Stimulated activated CD4-positive, alpha-beta T cell treated with anti-CD3 and anti-CD28 coated beads, Interleukin-2, amount 100 ng/mL, for 48 hours (primary cell): ENCODE data around the gene CEP162.
A peak's percentile ranks its signal among the peaks of the same experiment; 100 is the strongest.
"Not testable (repeated sequence)": the region's sequence is repeated elsewhere in the genome, so short reads cannot be mapped to it uniquely, and the experiment has no call there.

Experiments used
- DNase-seq, 2 donors: peaks; one replicate each; pipeline ENCODE4 v3.0.0-alpha.2; 2020

Gene CEP162

GRCh38 chr6:84227434-84228197 lies at the start of gene CEP162:
TSS of gene CEP162 (minus strand) at chr6:84227643. CDS start at chr6:84226393, 1,250 bp downstream.
- peak; percentile 76 to 81 for DNase-seq

GRCh38 chr6:84274856-84275255 lies 47.4 kb upstream of the CEP162 start:
- DNase-seq = no peak

GRCh38 chr6:84273048-84273809 lies 45.8 kb upstream of the CEP162 start:
- DNase-seq = no peak

GRCh38 chr6:84272298-84272697 lies 44.9 kb upstream of the CEP162 start:
- no peak for DNase-seq

- DNase-seq = no peak
Measured at GRCh38 chr6:84271061-84271716, 43.7 kb upstream of the CEP162 start.

DNA sequence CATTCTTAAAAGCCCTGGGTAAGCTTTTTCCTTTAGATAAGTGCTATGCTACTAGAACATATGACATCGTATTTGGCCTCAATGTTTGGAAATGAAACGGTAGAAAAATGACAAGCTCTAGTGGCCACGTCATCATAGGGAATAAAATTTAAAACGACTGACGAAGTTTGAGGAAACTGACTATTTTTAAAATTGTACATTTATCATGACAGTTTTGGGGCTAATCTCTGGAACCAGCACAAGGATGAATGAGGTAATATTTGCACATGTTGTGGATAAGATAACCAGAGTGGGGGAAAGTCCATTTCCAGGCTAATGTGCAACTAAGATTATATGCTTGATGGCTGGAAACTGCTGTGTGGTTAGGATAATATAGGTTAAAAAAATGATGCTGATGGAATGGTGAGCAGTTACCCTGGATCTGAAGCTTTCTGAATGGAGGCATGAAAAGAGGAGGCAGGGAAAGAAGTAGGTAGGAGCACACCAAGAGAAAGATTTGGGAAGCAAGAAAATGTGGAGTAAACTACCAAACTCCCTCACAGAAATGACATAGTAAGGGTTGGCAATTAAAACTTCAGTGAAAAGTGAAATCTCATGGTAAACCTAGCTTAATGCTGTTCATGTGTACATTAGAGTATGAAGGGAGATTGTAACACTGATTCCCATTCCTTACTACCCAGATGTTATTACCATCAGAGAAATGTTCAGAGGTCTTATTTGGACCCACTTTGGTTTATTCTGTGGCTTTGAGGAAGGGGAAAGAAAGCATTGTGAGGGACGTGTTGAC lies 42.7 kb upstream of the CEP162 start:
- DNase-seq = no peak

GRCh38 chr6:84268781-84269180 lies 41.3 kb upstream of the CEP162 start:
- DNase-seq = no peak

DNA sequence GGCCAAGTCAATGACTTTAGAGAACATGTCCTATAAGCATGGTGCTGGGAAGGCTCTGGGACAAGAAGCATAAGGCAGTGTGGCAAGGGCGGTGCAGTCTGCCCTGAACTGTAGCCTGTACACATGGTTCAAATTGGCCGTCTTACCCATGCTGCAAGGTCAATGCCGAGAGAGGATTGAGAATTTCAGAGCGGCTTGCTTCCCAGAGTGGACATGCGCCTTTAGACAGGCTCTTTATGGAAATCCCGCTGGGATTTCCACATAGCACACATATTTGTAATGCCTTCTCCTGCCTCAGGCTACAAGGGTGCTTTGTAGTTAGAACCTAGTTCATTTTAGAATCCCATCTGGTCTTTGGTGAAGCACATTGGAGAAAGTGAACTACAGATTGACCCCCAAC lies 36.1 kb upstream of the CEP162 start:
- DNase-seq = no peak

- DNase-seq = no peak
Measured at GRCh38 chr6:84260926-84261325, 33.5 kb upstream of the CEP162 start.

DNA sequence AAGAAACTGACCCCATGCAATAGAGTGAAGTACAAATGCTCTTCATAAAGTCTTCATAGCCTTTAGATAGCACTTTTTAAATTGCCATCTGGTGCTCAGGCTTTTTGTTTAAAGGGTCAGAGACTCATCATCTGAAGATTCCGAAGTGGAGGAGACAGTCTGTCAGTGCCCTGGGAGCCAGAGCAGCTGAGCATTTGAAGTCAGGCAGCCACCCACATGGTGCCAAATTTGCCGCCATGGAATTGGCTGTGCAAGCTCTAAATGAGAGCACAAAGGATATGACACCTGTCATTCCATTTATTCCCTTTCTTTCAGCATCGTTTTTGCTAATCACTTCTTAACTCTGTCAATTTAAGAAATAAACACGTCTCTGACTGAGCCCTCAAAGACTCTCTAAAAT lies 32.8 kb upstream of the CEP162 start:
- DNase-seq = no peak

GRCh38 chr6:84258866-84259265 lies 31.4 kb upstream of the CEP162 start:
- no peak for DNase-seq

DNA sequence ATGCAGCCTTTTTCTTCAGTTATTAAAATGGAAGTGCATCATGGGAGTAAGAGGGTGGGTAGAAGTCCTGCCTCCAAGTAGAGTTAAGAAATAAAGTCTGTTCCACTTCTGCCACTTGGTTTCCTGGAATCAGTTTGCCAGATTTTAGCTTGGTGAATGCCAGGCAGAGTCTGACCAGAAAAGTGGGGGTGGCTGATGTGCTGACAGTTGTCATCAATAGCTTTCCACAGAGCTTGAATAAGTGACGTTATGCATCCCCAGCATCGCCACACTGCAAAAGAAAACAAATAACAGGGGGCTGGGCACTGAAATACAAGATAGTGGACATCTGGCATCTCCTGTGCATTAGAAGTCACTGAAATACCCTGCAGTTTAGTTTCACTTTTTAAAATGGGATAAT lies 30.8 kb upstream of the CEP162 start:
- DNase-seq = no peak

DNA sequence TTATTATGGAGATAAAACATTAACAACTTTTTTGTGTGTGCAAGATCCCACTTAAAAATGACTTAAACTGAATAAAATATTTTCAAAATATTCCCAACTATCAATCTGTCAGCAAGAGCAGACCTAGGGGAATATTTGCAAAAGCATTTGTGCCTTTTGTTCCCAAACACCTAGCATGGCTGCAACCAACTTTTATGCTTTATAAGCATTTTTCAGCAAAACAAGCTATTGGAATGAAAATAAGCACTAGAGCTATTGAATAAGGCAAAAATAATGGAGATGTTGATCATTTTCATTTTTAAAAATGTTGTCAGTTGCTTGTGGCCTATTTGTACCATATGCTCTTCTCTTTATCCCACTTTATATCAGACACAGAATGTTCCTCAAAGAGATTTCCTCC lies 28.2 kb upstream of the CEP162 start:
- DNase-seq = no peak

GRCh38 chr6:84253380-84253779 lies 25.9 kb upstream of the CEP162 start:
- DNase-seq = no peak

DNA sequence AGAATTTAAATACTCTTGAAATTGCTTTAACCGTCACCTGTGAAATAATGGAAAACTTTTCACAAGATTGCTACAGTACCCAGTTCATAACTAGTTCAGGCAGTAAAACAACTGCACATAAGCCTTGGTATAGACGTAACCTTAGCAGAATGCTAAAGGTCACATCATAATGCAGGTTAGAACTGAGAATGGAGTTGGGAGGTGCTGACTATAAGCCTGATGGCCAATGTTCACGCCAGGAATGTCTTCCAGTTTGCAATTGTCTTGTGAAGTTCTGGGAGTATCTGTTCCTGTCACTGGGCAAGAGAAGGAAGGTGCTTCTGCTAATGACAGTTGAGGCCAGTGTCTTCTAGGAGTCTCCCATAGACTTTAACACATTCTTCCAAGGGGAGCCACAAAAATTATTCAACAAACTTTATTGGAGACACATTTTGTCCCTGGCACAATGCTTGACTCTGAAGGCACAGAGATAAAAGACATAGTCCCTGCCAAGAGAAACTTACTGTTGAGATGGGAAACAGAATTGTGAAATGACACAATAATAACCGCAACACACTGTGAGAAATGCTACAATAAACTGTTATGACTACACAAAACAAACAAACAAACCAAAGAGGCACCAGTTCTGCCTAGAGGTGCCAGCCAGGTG lies 24.6 kb upstream of the CEP162 start:
- no peak for DNase-seq

GRCh38 chr6:84249724-84250123 lies 22.3 kb upstream of the CEP162 start:
- no peak for DNase-seq

GRCh38 chr6:84244416-84245081 lies 17.1 kb upstream of the CEP162 start:
- not testable (repeated sequence) for DNase-seq

GRCh38 chr6:84243240-84243639 lies 15.8 kb upstream of the CEP162 start:
- DNase-seq = no peak

DNA sequence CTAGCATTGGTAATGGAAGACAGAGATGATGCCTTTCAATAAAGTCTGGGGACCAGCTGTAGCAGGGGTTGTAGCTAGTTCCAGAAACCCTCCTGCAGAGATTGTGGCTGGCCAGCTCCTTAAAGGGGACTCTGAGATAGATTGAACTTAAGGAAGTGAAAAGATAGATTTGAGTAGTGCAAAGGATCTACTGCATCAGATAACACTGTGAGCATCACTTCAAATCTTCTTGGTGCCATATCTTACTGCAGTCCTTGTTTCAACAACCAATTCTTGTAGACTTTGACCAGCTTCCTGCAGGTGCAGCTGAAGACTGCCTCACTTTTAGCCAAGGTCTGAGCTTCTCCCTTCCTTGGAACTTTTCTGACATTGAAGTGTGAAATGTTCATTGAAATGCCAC lies 14.8 kb upstream of the CEP162 start:
- DNase-seq = no peak

- DNase-seq = no peak
Measured at GRCh38 chr6:84228198-84228543, 728 bp upstream of the CEP162 start.

GRCh38 chr6:84227044-84227433 lies 404 bp downstream of the CEP162 start:
- DNase-seq = no peak

DNA sequence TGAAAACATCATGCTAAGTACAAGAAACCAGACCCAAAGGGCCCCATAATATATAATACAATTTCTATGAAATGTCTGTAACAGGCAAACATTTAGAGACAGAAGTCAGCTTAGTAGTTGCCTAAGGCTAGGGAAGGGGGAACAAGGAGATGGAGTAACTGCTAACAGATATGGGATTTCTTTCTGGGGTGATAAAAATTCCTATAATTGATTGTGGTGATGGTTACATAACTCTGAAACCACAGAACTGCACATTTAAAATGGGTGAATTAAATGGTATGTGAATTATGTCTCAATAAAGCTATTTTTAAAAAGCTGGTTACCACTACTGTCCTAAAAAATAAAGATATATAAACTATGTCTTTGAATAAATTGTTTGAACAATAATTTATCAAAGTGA lies 3.2 kb downstream of the CEP162 start:
- no peak for DNase-seq
